HCT116 (cell line): ENCODE data around the gene CEP43. TPM values are rescaled to one million over a fixed set of nuclear protein-coding genes. Genes with fewer than 3 reads are reported as not detected.

ENCODE experiments used
- ATAC-seq: fragments of 200-7000 bp; cut with Tn5 transposase; 2 replicates; pipeline ENCODE4 v1.9.1; 2020; ENCODE audit warnings: mild to moderate bottlenecking, moderate library complexity
- BruUV-seq: library from RNA; stranded (reverse); fragments of 400-500 nt; replicated peaks from 2 replicates; lab custom pipeline; 2021; lab: Mats Ljungman, UMichigan
- CTCF ChIA-PET: fragments of 300-600 bp; sonication (Branson Sonifier 250); formaldehyde crosslinking; loops from one replicate; lab custom pipeline; 2021; ENCODE audit warnings: antibody characterized with exemption; lab: Charles Lee
- POLR2A ChIA-PET: fragments of 300-600, 350-600 bp; sonication (Branson Sonifier 250); formaldehyde crosslinking; loops from one replicate; lab custom pipeline; 2021; ENCODE audit warnings: antibody characterized with exemption; lab: Charles Lee
- RAD21 ChIA-PET, 2 experiments: fragments of 300-600 bp; sonication (Branson Sonifier 250); formaldehyde crosslinking; loops; one replicate each; lab custom pipeline; 2023; ENCODE audit warnings: low total read pairs in 2 of 2; ENCODE audit not compliant: uncharacterized antibody in 2 of 2, unreplicated experiment in 2 of 2, low non-redundant PET in 1 of 2; lab: Charles Lee
- DNase-seq: peaks from one replicate; pipeline ENCODE4 v3.0.0-alpha.2; 2010; ENCODE audit warnings: low read depth, low spot score
- H2AFZ ChIP-seq: fragments of 200-600 bp; shearing (Covaris generic), sonication (generic); 2 replicates; pipeline ENCODE4 v1.6.1; 2017; ENCODE audit warnings: low read depth, mixed run types, mixed read lengths, antibody characterized with exemption, low read length; ENCODE audit not compliant: poor library complexity, severe bottlenecking
- H3K27ac ChIP-seq: 2 replicates; pipeline ENCODE4 v1.5.1; 2012; ENCODE audit warnings: low read depth, low read length
- H3K27me3 ChIP-seq: fragments of 200-600 bp; sonication (generic); 2 replicates; pipeline ENCODE4 v1.6.1; 2016; ENCODE audit warnings: mixed run types, low read length, mixed read lengths; ENCODE audit not compliant: insufficient read depth
- H3K36me3 ChIP-seq, 2 experiments: fragments of 200-500 bp in 1 of 2; fragments of 200-600 bp in 1 of 2; sonication (Bioruptor generic) in 1 of 2; sonication (generic) in 1 of 2; 2 replicates each; pipeline versions ENCODE4 v1.5.1 to v1.6.1; 2014 to 2016; ENCODE audit warnings: low read length in 2 of 2, inconsistent platforms in 1 of 2, mixed read lengths in 1 of 2, mixed run types in 1 of 2; ENCODE audit not compliant: insufficient read depth in 2 of 2, control insufficient read depth in 1 of 2
- H3K4me1 ChIP-seq, 2 experiments: fragments of 200-600 bp in 1 of 2; sonication (generic) in 1 of 2; 2 replicates each; pipeline versions ENCODE4 v1.5.1 to v1.6.1; 2012 to 2017; ENCODE audit warnings: low read length in 2 of 2, inconsistent platforms in 1 of 2, mild to moderate bottlenecking in 1 of 2, mixed read lengths in 1 of 2, mixed run types in 1 of 2, moderate library complexity in 1 of 2; ENCODE audit not compliant: insufficient read depth in 2 of 2, control insufficient read depth in 1 of 2
- H3K4me2 ChIP-seq: fragments of 200-600 bp; sonication (generic); 2 replicates; pipeline ENCODE4 v1.6.1; 2017; ENCODE audit warnings: mixed run types, low read length, mixed read lengths
- H3K4me3 ChIP-seq, 2 experiments: fragments of 200-600 bp in 1 of 2; sonication (generic) in 1 of 2; replicated peaks in 1 of 2; 2 replicates each; pipeline ENCODE4 v1.5.1; 2011 to 2016; ENCODE audit warnings: low read length in 2 of 2, control low read depth in 1 of 2, low read depth in 1 of 2, mild to moderate bottlenecking in 1 of 2, mixed read lengths in 1 of 2, mixed run types in 1 of 2
- H3K79me2 ChIP-seq: fragments of 200-600 bp; sonication (generic); 2 replicates; pipeline ENCODE4 v1.6.1; 2017; ENCODE audit warnings: mild to moderate bottlenecking, mixed run types, low read length, moderate library complexity, mixed read lengths; ENCODE audit not compliant: insufficient read depth
- H3K9ac ChIP-seq: fragments of 200-600 bp; sonication (generic); 2 replicates; pipeline ENCODE4 v1.6.1; 2016; ENCODE audit warnings: low read length, mixed read lengths
- H3K9me2 ChIP-seq: fragments of 200-600 bp; sonication (generic), shearing (Covaris generic); 2 replicates; pipeline ENCODE4 v1.6.1; 2017; ENCODE audit warnings: mixed run types, mild to moderate bottlenecking, moderate library complexity; ENCODE audit not compliant: insufficient read depth
- H3K9me3 ChIP-seq, 2 experiments: fragments of 200-500 bp in 1 of 2; fragments of 200-600 bp in 1 of 2; sonication (Bioruptor generic) in 1 of 2; sonication (generic) in 1 of 2; 2 replicates each; pipeline ENCODE4 v1.6.1; 2014 to 2017; ENCODE audit warnings: low read length in 2 of 2, mixed read lengths in 2 of 2, inconsistent platforms in 1 of 2, low read depth in 1 of 2, mild to moderate bottlenecking in 1 of 2, mixed run types in 1 of 2, moderate library complexity in 1 of 2; ENCODE audit not compliant: control insufficient read depth in 1 of 2, insufficient read depth in 1 of 2
- H4K20me1 ChIP-seq: fragments of 200-600 bp; sonication (generic), shearing (Covaris generic); 2 replicates; pipeline ENCODE4 v1.6.1; 2017; ENCODE audit warnings: mixed run types, mild to moderate bottlenecking, moderate library complexity; ENCODE audit not compliant: insufficient read depth
- CBX3 ChIP-seq: IDR thresholded peaks from 2 replicates; pipeline ENCODE4 v1.6.1; 2012; ENCODE audit warnings: low read depth
- CEBPB ChIP-seq: IDR thresholded peaks from 2 replicates; pipeline ENCODE4 v1.6.1; 2012; ENCODE audit warnings: low read depth
- CTCF ChIP-seq, 3 experiments: fragments of 200-600 bp in 1 of 3; sonication (generic) in 1 of 3; IDR thresholded peaks in 2 of 3; conservative IDR thresholded peaks in 1 of 3; 2 replicates each; pipeline ENCODE4 v1.5.1; 2012 to 2017; ENCODE audit warnings: low read depth in 2 of 3, low read length in 2 of 3, antibody characterized with exemption in 1 of 3, borderline replicate concordance in 1 of 3, control low read depth in 1 of 3, mild to moderate bottlenecking in 1 of 3, mixed read lengths in 1 of 3, mixed run types in 1 of 3, moderate library complexity in 1 of 3; ENCODE audit not compliant: insufficient read depth in 1 of 3
- ELF1 ChIP-seq: IDR thresholded peaks from 2 replicates; pipeline ENCODE4 v1.6.1; 2012; ENCODE audit warnings: low read depth, borderline replicate concordance
- EZH2 ChIP-seq: fragments of 200-600 bp; sonication (generic); IDR thresholded peaks from 2 replicates; pipeline ENCODE4 v1.6.1; 2017; ENCODE audit warnings: antibody characterized with exemption, mixed run types
- YY1 ChIP-seq: IDR thresholded peaks from 2 replicates; pipeline ENCODE4 v1.6.1; 2011; ENCODE audit warnings: low read length, low read depth, moderate library complexity, mild to moderate bottlenecking; ENCODE audit not compliant: insufficient replicate concordance; ENCODE audit errors: extremely low read depth
- ZNF274 ChIP-seq: fragments of 200-500 bp; sonication (Bioruptor generic); IDR thresholded peaks from 2 replicates; pipeline ENCODE4 v1.6.1; 2014; ENCODE audit warnings: mild to moderate bottlenecking, low read depth, low read length, inconsistent platforms
- intact Hi-C: fragments of 100-400 bp; cut with micrococcal nuclease; formaldehyde crosslinking; loops from 2 replicates; pipeline ENCODE4 v1.10.0; 2022
- total RNA-seq: library from RNA; stranded (reverse); gene quantifications from one replicate; pipeline ENCODE4 v1.2.1, GENCODE V29; 2021; ENCODE audit not compliant: unreplicated experiment
- TF ChIP-seq, protein P1 (sequence below): IDR thresholded peaks from 2 replicates; pipeline ENCODE4 v1.6.1; 2012

CEP43 gene
- total RNA-seq, 1 experiment from 2014 or later = 15.8 TPM

GRCh38 chr6:166969390-166970002, 29.7 kb upstream of the CEP43 start:
- Histone ChIP-seq H3K4me2 (no peak overlapping the region), H2AFZ (no peak overlapping the region), H3K27me3 (no peaks in the 10 kb centered on the region), H3K9me3 (no peaks in the 10 kb centered on the region), H3K4me3 (no peak overlapping the region), H3K4me1 (no peaks in the 10 kb centered on the region), H3K9ac (no peak overlapping the region), H4K20me1 (no peaks in the 10 kb centered on the region), H3K9me2 (no peaks in the 10 kb centered on the region), H3K36me3 (no peaks in the 10 kb centered on the region), H3K79me2 (no peaks in the 10 kb centered on the region), H3K27ac (no peak overlapping the region)
- TF ChIP-seq EZH2 (no peak), ELF1 (no peak), CBX3 (no peak), CEBPB (no peak), CTCF (IDR thresholded peaks at IDR 0.05 in 2 of 3, conservative IDR thresholded peaks at IDR 0.05 in 1 of 3; ENCODE audit: borderline replicate concordance in 1 of 3, insufficient read depth in 1 of 3, low read depth in 2 of 3, low read length in 2 of 3) (no peak), ZNF274 (no peak), YY1 (no peak)
- TF ChIP-seq, protein P1, sequence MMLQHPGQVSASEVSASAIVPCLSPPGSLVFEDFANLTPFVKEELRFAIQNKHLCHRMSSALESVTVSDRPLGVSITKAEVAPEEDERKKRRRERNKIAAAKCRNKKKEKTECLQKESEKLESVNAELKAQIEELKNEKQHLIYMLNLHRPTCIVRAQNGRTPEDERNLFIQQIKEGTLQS = no peak
- BruUV-seq = no TSS peak
- intact Hi-C loops = no loop called here
- POLR2A ChIA-PET = no interaction called here
- CTCF ChIA-PET = no interaction called here
- no peak for DNase-seq
- RAD21 ChIA-PET = no interaction called here
- no peak for ATAC-seq
